GM23338 (cell line): ENCODE data around the gene KCNT1. TPM values are rescaled to one million over a fixed set of nuclear protein-coding genes. Genes with fewer than 3 reads are reported as not detected.
A peak's percentile ranks its signal among the peaks of the same experiment; 100 is the strongest.

Source experiments
- ATAC-seq: fragments of 200-7000 bp; cut with Tn5 transposase; 3 replicates; pipeline ENCODE4 v1.9.1; 2020
- DNase-seq: peaks from one replicate; pipeline ENCODE4 v3.0.0-alpha.2; 2015; ENCODE audit warnings: low spot score
- H2AFZ ChIP-seq: fragments of 200-600 bp; sonication (generic); 2 replicates; pipeline ENCODE4 v1.8.0; 2016; ENCODE audit warnings: antibody characterized with exemption, mild to moderate bottlenecking, moderate library complexity
- H3F3A ChIP-seq: fragments of 200-600 bp; sonication (generic); replicated peaks from 2 replicates; pipeline ENCODE4 v1.8.0; 2017; ENCODE audit warnings: antibody characterized with exemption, mixed run types, low read depth
- H3K27ac ChIP-seq: fragments of 200-600 bp; sonication (generic); 2 replicates; pipeline ENCODE4 v1.6.1; 2016; ENCODE audit warnings: low read depth
- H3K27me3 ChIP-seq: fragments of 200-600 bp; sonication (generic); 2 replicates; pipeline ENCODE4 v1.8.0; 2016; ENCODE audit warnings: mild to moderate bottlenecking, mixed run types, moderate library complexity; ENCODE audit not compliant: insufficient read depth
- H3K36me3 ChIP-seq: fragments of 200-600 bp; sonication (generic); 2 replicates; pipeline ENCODE4 v1.8.0; 2016; ENCODE audit warnings: mild to moderate bottlenecking; ENCODE audit not compliant: insufficient read depth
- H3K4me1 ChIP-seq: fragments of 200-600 bp; sonication (generic); 2 replicates; pipeline ENCODE4 v1.8.0; 2016; ENCODE audit warnings: mild to moderate bottlenecking, moderate library complexity; ENCODE audit not compliant: insufficient read depth
- H3K4me2 ChIP-seq: fragments of 200-600 bp; sonication (generic); 2 replicates; pipeline ENCODE4 v1.7.1; 2017; ENCODE audit warnings: mixed run types
- H3K4me3 ChIP-seq: fragments of 200-600 bp; sonication (generic); 2 replicates; pipeline ENCODE4 v1.6.1; 2016; ENCODE audit warnings: mixed run types
- H3K79me2 ChIP-seq: fragments of 200-600 bp; sonication (generic); replicated peaks from 2 replicates; pipeline ENCODE4 v1.8.0; 2017; ENCODE audit warnings: mild to moderate bottlenecking; ENCODE audit not compliant: insufficient read depth
- H3K9me2 ChIP-seq: fragments of 200-600 bp; sonication (generic); 2 replicates; pipeline ENCODE4 v1.8.0; 2017; ENCODE audit not compliant: insufficient read depth
- H4K20me1 ChIP-seq: fragments of 200-600 bp; sonication (generic); replicated peaks from 2 replicates; pipeline ENCODE4 v1.8.0; 2017; ENCODE audit warnings: mild to moderate bottlenecking; ENCODE audit not compliant: insufficient read depth
- H3K27ac Mint-ChIP-seq: 2 replicates; pipeline ENCODE4 v1.8.0; 2020; ENCODE audit warnings: inconsistent platforms, mild to moderate bottlenecking, moderate library complexity, mixed read lengths
- H3K27me3 Mint-ChIP-seq: 3 replicates; pipeline ENCODE4 v1.8.0; 2022; ENCODE audit warnings: low read depth, mild to moderate bottlenecking, moderate library complexity, mixed read lengths, inconsistent platforms; ENCODE audit not compliant: insufficient read depth, poor library complexity
- H3K36me3 Mint-ChIP-seq: 3 replicates; pipeline ENCODE4 v1.8.0; 2021; ENCODE audit warnings: low read depth, mild to moderate bottlenecking, inconsistent platforms, moderate library complexity, mixed read lengths
- H3K4me1 Mint-ChIP-seq: 3 replicates; pipeline ENCODE4 v1.8.0; 2020; ENCODE audit warnings: mild to moderate bottlenecking, inconsistent platforms, mixed read lengths
- H3K4me3 Mint-ChIP-seq: 3 replicates; pipeline ENCODE4 v1.8.0; 2021; ENCODE audit warnings: moderate library complexity, mild to moderate bottlenecking, inconsistent platforms, mixed read lengths
- H3K9me3 Mint-ChIP-seq: 3 replicates; pipeline ENCODE4 v1.8.0; 2020; ENCODE audit warnings: moderate library complexity, mild to moderate bottlenecking, inconsistent platforms, mixed read lengths
- CREB1 ChIP-seq: fragments of 250-450 bp; sonication (Bioruptor Pico); IDR thresholded peaks from 2 replicates; pipeline ENCODE4 v1.5.0; 2020; ENCODE audit warnings: low read depth, mild to moderate bottlenecking, moderate library complexity
- CTCF ChIP-seq, 2 experiments: fragments of 200-600 bp in 1 of 2; sonication (generic) in 1 of 2; conservative IDR thresholded peaks; 2 replicates each; pipeline versions ENCODE4 v1.5.1 to v1.6.1; 2016 to 2017; ENCODE audit warnings: antibody characterized with exemption in 2 of 2, low read depth in 2 of 2, mild to moderate bottlenecking in 2 of 2, moderate library complexity in 1 of 2
- EZH2 ChIP-seq: fragments of 200-600 bp; sonication (generic); IDR thresholded peaks from one replicate; pipeline ENCODE4 v1.8.0; 2017; ENCODE audit warnings: antibody characterized with exemption, mild to moderate bottlenecking, low read depth; ENCODE audit not compliant: unreplicated experiment
- EZH2phosphoT487 ChIP-seq: fragments of 200-600 bp; sonication (generic); IDR thresholded peaks from one replicate; pipeline ENCODE4 v1.8.1; 2018; ENCODE audit warnings: antibody characterized with exemption; ENCODE audit not compliant: unreplicated experiment
- JUNB ChIP-seq: IDR thresholded peaks from one replicate; pipeline ENCODE4 v1.6.1; 2016; ENCODE audit warnings: antibody characterized with exemption; ENCODE audit not compliant: unreplicated experiment
- NANOG ChIP-seq: IDR thresholded peaks from 2 replicates; pipeline ENCODE4 v1.6.1; 2016; ENCODE audit warnings: antibody characterized with exemption, borderline replicate concordance
- POLR2AphosphoS5 ChIP-seq: IDR thresholded peaks from 2 replicates; pipeline ENCODE4 v1.6.1; 2016; ENCODE audit warnings: antibody characterized with exemption, low read depth
- REST ChIP-seq: IDR thresholded peaks from one replicate; pipeline ENCODE4 v1.6.1; 2018; ENCODE audit warnings: antibody characterized with exemption; ENCODE audit not compliant: unreplicated experiment
- STAT1 ChIP-seq: IDR thresholded peaks from one replicate; pipeline ENCODE4 v1.6.1; 2016; ENCODE audit warnings: antibody characterized with exemption; ENCODE audit not compliant: unreplicated experiment
- ZNF114 ChIP-seq: fragments of 250-450 bp; sonication (Bioruptor Pico); IDR thresholded peaks from 2 replicates; pipeline ENCODE4 v1.5.0; 2020; ENCODE audit warnings: mild to moderate bottlenecking, moderate library complexity
- ZNF331 ChIP-seq: fragments of 250-450 bp; sonication (Bioruptor Pico); IDR thresholded peaks from 2 replicates; pipeline ENCODE4 v1.5.0; 2020; ENCODE audit warnings: low read depth, mild to moderate bottlenecking, moderate library complexity
- polyA plus RNA-seq: library from polyadenylated mRNA; unstranded; fragments of >200 nt; fragmentation: Nextera tagmentation; extraction: Ambion mirVana; gene quantifications from 2 replicates; pipeline ENCODE4 v1.2.1, GENCODE V29; 2016
- total RNA-seq: library from RNA; depleted of rRNA; stranded (reverse); fragments of >200 nt; shearing (Covaris generic); gene quantifications from 2 replicates; pipeline ENCODE4 v1.2.3, GENCODE V29; 2014
- TF ChIP-seq, protein P1 (sequence below): IDR thresholded peaks from 2 replicates; pipeline ENCODE4 v1.6.1; 2016; ENCODE audit warnings: antibody characterized with exemption
- TF ChIP-seq, protein P2 (sequence below): fragments of 250-450 bp; sonication (Bioruptor Pico); IDR thresholded peaks from 2 replicates; pipeline ENCODE4 v1.5.0; 2020; ENCODE audit warnings: mild to moderate bottlenecking, moderate library complexity

Gene KCNT1
- total and polyA plus RNA-seq, 2 experiments from 2014 or later: 0.05 to 0.28 TPM

GRCh38 chr9:135802876-135803419 lies 101.0 kb downstream of the KCNT1 start:
- no peaks in the 10 kb centered on the region for H3K9me3 Mint-ChIP-seq
- Histone ChIP-seq H3K4me1 (no peaks in the 10 kb centered on the region), H3K36me3 (no peaks in the 10 kb centered on the region), H3F3A (no peaks in the 10 kb centered on the region), H3K79me2 (no peaks in the 10 kb centered on the region), H3K4me3 (no peak overlapping the region), H2AFZ (no peak overlapping the region), H3K27me3 (no peaks in the 10 kb centered on the region), H4K20me1 (no peaks in the 10 kb centered on the region), H3K9me2 (no peaks in the 10 kb centered on the region), H3K4me2 (no peak overlapping the region), H3K27ac (no peak overlapping the region)
- peak; percentile 32 for ATAC-seq
- peak overlapping the region; percentile 79 for H3K27ac Mint-ChIP-seq
- peaks cover 12% of the 10 kb centered on the region for H3K27me3 Mint-ChIP-seq
- DNase-seq: no peak
- H3K4me3 Mint-ChIP-seq: no peak overlapping the region; the same call in 2 of the 3 replicates
- peaks cover 17% of the 10 kb centered on the region for H3K4me1 Mint-ChIP-seq
- TF ChIP-seq CREB1 (CRISPR knock-in tag): no peak
- no peak for TF ChIP-seq POLR2AphosphoS5
- TF ChIP-seq EZH2phosphoT487: no peak
- TF ChIP-seq NANOG: no peak
- no peak for TF ChIP-seq REST
- TF ChIP-seq, protein P1, sequence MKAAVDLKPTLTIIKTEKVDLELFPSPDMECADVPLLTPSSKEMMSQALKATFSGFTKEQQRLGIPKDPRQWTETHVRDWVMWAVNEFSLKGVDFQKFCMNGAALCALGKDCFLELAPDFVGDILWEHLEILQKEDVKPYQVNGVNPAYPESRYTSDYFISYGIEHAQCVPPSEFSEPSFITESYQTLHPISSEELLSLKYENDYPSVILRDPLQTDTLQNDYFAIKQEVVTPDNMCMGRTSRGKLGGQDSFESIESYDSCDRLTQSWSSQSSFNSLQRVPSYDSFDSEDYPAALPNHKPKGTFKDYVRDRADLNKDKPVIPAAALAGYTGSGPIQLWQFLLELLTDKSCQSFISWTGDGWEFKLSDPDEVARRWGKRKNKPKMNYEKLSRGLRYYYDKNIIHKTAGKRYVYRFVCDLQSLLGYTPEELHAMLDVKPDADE: no peak
- no peak for TF ChIP-seq STAT1
- no peak for TF ChIP-seq JUNB
- TF ChIP-seq, protein P2, sequence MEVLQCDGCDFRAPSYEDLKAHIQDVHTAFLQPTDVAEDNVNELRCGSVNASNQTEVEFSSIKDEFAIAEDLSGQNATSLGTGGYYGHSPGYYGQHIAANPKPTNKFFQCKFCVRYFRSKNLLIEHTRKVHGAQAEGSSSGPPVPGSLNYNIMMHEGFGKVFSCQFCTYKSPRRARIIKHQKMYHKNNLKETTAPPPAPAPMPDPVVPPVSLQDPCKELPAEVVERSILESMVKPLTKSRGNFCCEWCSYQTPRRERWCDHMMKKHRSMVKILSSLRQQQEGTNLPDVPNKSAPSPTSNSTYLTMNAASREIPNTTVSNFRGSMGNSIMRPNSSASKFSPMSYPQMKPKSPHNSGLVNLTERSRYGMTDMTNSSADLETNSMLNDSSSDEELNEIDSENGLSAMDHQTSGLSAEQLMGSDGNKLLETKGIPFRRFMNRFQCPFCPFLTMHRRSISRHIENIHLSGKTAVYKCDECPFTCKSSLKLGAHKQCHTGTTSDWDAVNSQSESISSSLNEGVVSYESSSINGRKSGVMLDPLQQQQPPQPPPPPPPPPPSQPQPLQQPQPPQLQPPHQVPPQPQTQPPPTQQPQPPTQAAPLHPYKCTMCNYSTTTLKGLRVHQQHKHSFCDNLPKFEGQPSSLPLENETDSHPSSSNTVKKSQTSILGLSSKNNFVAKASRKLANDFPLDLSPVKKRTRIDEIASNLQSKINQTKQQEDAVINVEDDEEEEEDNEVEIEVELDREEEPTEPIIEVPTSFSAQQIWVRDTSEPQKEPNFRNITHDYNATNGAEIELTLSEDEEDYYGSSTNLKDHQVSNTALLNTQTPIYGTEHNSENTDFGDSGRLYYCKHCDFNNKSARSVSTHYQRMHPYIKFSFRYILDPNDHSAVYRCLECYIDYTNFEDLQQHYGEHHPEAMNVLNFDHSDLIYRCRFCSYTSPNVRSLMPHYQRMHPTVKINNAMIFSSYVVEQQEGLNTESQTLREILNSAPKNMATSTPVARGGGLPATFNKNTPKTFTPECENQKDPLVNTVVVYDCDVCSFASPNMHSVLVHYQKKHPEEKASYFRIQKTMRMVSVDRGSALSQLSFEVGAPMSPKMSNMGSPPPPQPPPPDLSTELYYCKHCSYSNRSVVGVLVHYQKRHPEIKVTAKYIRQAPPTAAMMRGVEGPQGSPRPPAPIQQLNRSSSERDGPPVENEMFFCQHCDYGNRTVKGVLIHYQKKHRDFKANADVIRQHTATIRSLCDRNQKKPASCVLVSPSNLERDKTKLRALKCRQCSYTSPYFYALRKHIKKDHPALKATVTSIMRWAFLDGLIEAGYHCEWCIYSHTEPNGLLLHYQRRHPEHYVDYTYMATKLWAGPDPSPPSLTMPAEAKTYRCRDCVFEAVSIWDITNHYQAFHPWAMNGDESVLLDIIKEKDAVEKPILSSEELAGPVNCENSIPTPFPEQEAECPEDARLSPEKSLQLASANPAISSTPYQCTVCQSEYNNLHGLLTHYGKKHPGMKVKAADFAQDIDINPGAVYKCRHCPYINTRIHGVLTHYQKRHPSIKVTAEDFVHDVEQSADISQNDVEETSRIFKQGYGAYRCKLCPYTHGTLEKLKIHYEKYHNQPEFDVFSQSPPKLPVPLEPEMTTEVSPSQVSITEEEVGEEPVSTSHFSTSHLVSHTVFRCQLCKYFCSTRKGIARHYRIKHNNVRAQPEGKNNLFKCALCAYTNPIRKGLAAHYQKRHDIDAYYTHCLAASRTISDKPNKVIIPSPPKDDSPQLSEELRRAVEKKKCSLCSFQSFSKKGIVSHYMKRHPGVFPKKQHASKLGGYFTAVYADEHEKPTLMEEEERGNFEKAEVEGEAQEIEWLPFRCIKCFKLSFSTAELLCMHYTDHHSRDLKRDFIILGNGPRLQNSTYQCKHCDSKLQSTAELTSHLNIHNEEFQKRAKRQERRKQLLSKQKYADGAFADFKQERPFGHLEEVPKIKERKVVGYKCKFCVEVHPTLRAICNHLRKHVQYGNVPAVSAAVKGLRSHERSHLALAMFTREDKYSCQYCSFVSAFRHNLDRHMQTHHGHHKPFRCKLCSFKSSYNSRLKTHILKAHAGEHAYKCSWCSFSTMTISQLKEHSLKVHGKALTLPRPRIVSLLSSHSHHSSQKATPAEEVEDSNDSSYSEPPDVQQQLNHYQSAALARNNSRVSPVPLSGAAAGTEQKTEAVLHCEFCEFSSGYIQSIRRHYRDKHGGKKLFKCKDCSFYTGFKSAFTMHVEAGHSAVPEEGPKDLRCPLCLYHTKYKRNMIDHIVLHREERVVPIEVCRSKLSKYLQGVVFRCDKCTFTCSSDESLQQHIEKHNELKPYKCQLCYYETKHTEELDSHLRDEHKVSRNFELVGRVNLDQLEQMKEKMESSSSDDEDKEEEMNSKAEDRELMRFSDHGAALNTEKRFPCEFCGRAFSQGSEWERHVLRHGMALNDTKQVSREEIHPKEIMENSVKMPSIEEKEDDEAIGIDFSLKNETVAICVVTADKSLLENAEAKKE (CRISPR knock-in tag): no peak
- no peak for TF ChIP-seq ZNF331
- no peak for TF ChIP-seq ZNF114 (CRISPR knock-in tag)
- TF ChIP-seq EZH2: no peak
- TF ChIP-seq CTCF (conservative IDR thresholded peaks at IDR 0.05; ENCODE audit: low read depth in 2 of 2): no peak
- H3K36me3 Mint-ChIP-seq: no peaks in the 10 kb centered on the region
